IPS-NIHi7 (cell line): ENCODE data around the gene GLIS1.

Experiments
- DNase-seq: peaks from one replicate; pipeline ENCODE4 v3.0.0; 2012; ENCODE audit warnings: mixed read lengths; ENCODE audit errors: extremely low spot score

The GLIS1 gene

DNA sequence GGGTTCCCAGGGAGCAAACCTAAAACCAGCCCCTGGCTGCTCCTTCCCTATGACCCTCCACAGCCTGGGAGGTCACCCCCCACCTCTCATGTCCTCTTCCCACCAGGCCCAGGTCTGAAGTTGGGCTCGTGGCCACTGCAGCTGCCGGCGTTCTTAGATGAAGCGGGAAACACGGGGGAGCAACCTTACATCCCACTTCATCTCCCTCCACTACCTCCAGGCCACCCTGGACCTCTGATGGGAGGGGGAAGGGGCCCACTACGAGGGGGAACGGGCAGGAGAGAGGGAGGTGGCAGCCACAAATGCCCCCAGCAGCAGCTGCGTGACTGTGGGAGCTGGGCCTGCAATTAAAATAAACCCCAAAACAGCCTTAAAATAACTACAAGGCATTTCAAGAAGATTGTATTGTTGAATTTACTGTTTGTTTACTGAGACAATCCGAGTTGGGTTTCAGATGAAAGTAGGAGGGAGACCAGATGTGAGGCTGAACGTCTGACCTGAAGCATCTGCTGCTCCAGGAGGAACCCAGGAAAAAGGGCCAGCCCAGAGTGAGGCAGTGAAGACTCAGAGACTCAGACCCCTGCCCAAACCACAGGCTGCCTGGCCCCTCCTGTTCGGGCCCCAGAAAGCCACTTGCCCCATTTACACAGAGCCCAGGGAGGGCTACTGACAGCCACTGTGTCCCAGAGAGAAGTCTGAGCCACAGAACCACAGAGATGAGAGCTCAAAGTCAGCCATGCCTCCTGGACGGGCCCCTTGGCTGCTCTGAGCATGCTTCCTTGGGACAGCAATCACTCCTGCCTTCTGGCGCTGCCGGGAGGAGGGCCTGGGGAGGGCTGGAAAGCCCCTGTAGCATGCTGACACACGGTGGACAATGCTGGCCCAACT is 59.8 kb downstream of the GLIS1 start:
- DNase-seq, result no peak

DNA sequence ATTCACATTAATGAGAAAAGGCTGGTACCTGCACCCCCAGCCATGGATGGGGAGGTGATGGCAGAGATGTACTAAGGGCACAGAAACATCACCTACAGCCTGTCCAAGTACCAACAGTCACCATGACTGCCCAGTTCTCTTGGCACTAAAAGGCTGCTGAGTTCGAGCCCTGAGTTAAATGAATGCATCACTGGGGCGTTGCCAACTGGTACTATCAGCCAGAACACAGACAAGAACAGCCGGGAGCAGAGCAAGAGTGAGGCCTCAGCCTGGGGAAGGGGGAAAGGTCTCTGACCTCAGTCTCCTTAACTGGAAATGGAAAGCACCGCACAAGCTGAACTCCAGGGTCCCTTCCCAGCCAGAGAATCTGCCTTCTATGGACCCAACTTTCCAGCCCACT is 60.5 kb downstream of the GLIS1 start:
- no peak for DNase-seq

DNA sequence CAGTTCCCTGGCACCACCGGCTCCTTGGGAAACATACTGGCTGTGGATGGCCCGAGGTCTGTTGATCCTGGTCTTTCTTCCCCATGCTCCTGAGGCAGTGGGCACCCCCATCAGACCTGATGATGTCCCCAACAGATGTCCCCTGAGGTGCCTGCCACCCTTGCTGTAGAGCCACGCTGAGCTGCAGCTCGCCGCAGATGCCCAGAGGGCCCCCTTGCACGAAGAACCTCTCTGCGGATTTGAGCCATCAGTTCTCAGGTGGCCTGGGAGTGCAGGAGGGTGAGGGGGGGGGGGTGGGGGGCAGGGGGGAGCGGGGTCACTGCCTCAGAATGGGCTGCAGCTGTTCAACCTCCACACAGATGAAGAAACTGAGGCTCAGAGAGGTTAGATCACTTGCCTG is 60.9 kb downstream of the GLIS1 start:
- no peak for DNase-seq

- DNase-seq, result no peak
Measured at GRCh38 chr1:53677486-53677885, 61.5 kb downstream of the GLIS1 start.

DNA sequence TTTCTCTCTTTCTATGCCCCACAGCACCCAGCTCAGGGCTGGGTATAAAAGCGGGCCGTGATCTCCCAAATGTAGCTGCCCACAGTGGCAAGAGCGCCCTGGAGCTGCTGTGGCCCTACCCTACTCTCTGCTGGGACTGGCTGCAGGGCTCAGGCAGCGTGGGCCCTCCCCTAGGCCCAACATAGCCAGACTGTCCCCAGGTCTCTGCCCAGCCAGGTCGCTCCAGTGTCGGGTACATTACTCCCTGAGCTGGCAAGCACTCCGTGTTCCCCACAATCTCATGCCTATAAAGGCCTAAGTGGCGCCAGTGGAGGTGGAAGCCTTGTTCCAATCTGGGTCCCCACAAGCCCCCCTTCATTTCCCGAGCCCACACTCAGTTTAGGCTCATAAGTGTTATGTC is 66.2 kb downstream of the GLIS1 start:
- no peak for DNase-seq

DNA sequence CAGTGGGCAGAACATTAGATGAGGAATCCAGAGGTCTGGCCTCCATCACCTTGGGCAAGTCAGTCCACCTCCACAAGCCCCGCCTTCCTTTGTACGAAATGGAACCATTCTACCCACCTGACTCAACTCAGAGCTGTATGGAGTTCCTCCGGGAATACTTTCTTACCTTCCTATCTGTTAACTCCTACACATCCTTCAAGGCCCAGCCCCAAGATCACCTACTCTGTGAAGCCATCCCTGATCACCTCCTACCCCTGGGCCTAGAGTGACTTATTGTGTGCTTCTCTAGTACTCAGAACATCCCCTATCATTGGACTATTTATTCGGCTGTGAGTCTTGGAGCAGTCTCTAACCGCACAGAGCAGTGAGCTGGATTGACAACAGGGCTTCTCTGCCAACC is 66.7 kb downstream of the GLIS1 start:
- DNase-seq, result no peak

GRCh38 chr1:53669621-53670191 is 69.3 kb downstream of the GLIS1 start:
- DNase-seq, result no peak

DNA sequence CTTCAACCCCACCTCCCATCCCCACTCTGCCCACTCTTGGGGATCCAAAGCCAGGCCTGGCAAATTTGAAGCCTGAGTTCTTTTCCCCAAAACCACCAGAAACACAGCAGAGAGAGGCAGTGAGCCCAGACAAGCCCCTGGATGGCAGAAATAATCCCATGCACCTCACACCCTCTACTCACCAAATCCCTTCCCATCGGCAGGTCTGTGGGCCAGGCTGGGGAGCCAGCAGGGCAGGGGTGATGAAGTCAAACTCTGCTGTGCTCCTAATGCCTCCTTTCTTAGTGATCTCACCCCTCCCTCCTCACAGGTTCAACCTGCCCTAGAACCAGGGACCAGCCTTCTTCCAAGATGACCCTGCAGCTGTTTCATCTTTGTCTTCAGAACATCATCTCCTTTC is 72.4 kb downstream of the GLIS1 start:
- no peak for DNase-seq

DNA sequence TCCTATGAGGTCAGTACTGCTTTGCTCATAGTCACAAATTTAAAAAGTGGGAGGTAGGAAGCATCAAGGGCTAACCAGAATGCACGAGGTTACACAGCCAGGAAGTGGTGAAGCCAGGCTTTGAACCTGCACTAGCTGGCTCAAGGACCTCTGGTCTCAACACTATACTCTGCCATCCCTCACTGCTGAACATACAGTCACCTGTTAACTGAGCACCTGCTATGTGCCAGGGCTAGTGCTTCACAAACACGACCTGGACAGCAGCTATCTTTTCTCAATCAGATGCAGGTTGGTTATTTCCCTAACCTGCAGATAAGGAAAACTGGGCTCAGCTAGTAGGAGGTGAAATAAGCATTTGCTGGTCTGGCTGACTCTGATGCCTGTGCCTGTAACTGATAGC is 73.0 kb downstream of the GLIS1 start:
- no peak for DNase-seq

- DNase-seq, result no peak
Measured at GRCh38 chr1:53663529-53664300, 75.2 kb downstream of the GLIS1 start.

DNA sequence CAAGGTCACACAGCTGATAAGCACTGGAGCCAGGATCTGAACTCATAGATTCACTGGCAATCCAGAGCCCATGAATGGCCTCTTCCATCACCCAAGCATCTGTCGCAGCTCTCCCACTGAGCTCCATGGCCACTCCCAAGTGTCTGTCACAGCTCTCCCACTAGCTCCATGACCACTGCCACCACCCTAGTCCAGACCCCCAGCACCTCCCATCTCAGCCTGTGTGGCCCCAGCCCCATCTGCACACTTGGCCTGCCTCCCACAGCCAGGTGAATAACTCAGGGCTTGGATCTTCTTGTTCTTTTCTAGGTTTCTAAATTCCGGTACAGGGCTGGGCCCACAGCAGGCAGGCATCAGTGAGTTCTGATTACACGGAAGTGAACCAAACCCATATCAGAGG is 76.0 kb downstream of the GLIS1 start:
- no peak for DNase-seq

GRCh38 chr1:53662169-53662568 is 76.8 kb downstream of the GLIS1 start:
- DNase-seq, result no peak

DNA sequence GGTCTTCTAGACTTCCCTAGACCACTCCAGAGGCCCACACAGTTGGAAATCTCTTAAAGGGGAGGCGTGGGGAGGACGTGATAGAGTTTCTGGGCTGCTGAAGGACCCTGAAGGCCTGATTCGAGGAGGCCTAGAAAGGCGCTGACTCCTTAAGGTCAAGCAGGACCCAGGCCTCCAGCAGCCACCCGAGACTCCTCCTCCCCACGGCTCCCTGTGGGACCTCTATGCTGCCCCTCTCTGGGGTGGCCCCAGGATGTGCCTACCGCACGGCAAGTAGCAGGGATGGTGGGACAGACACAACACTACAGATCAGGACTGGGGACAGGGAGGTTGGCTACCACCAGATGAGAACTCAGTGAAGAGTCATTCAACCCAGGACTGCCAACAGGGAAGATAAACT is 77.5 kb downstream of the GLIS1 start:
- DNase-seq, result no peak

GRCh38 chr1:53660666-53661065 is 78.3 kb downstream of the GLIS1 start:
- no peak for DNase-seq

DNA sequence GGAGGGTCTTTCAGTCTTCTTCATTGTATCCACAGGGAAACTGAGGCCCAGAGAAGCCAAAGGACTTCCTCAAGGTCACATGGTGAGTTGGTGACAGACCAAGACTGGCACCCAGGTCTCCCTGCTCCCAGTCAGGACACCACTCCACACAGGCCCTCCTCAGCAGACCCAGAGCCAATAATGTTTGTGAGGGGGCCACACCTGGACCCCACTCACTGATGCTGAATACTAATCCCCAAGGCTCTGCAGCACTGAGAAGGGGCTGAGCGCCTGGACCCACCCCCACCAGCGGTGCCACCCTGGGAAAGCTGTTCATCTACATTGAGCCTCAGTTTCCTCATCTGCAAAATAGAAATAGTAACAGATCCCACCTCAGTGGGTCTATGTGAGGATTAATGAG is 79.5 kb downstream of the GLIS1 start:
- no peak for DNase-seq

DNA sequence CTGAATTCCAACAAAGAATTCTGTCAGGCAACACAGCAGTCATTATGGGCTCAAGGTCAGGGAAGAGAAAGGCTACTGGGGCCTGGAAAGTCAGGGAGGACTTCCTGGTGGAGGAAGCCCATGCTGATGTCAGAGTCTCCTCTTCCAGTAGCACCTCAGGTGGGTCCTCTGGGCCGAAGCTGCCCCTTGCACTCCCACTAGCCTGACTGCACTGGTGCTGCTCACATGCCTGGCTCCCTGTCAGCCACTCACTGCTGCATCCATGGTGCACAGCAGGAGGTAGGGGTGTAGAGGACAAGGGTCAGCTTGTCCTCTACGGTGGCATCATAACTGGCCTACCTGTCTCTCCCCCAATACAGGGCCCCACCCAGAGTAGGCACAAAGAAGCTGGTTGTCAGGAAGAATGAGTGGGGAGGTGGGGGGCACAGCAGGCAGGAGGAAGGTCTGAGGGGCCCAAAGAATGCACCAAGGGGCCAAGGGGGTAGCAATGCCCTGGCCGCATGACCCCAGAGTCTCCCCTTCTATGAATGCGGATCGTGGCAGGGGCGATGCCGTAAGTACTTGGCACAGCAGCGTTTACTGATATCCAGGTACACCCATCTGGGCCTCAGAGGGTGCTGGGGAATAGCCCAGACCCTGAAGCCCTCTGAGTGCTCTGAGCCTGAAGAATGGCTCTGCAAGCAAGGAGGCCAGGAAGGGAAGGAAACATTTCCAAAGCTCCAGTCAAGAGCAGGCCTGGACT is 80.3 kb downstream of the GLIS1 start:
- no peak for DNase-seq

DNA sequence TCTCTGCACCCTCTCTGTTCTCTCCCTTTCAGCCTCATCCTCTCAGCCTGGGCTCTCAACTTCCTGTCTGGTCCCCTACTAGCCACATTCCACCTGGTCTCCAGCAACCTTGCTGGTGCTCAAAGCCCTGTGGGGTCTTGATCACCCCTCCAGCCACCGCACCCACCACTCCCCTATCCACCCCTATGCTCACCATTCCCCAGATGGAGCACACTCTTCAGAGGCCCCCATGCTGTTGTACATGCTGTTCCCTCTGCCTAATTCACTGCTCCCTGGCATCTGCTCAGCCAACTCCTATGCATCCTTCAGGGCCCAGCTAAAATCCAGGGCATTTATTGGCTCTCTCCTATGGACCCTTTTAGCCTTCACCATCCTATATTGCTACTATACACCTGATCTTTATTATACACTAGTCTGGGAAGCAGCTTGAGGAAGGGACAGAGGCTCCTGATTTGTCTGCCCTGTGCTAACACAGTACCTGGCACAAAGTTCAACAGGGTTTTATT is 81.0 kb downstream of the GLIS1 start:
- DNase-seq, result no peak

DNA sequence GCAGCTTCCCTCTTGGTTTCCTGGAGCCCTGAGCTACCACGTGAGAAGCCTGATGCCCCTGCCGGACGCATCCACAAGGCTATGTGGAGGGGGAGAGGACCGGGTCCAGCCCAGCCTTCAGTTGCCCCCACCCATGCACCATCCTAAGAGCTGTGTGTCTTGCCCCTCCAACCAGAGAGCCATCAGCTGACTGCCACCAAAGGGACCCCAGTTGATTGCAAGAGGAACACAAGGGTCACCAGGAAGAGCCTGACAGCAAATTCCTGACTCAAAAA is 81.5 kb downstream of the GLIS1 start:
- no peak for DNase-seq

DNA sequence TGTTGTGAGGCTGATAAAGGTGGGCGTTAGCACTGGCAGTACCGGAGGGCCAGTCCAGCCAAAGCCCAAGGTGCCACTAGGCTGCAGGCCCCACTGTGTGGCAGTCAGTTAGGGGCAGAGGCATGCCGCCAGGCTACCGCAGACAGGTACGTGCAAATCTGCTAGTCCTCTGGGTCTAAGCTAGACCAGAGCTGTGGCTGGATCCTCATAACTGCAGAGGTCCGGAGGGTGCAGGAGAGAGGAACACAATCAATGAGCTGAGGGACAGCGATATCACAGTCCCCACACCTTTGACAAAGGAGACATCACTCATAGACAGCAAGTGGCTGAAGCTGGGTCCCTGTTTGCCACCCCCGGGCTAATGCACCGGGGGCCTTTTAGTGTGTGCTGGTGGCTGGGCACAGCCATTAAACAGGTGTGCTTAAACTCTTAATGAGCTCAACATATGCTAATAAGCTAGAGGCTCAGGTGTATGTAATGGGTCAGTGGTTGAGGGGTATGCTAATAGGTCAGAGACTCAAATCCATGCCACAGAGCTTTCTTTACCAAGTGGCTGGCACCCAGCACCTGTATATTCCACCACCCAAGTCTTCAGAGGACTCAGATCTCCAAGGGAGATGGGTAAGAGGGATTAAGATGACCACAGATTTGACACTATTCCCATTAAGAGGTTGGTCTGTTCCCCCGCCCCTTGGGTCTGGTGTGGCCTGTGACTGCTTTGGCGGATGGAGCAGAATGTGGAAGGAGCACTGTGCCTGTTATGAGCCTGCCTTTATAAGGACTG is 82.0 kb downstream of the GLIS1 start:
- no peak for DNase-seq

DNA sequence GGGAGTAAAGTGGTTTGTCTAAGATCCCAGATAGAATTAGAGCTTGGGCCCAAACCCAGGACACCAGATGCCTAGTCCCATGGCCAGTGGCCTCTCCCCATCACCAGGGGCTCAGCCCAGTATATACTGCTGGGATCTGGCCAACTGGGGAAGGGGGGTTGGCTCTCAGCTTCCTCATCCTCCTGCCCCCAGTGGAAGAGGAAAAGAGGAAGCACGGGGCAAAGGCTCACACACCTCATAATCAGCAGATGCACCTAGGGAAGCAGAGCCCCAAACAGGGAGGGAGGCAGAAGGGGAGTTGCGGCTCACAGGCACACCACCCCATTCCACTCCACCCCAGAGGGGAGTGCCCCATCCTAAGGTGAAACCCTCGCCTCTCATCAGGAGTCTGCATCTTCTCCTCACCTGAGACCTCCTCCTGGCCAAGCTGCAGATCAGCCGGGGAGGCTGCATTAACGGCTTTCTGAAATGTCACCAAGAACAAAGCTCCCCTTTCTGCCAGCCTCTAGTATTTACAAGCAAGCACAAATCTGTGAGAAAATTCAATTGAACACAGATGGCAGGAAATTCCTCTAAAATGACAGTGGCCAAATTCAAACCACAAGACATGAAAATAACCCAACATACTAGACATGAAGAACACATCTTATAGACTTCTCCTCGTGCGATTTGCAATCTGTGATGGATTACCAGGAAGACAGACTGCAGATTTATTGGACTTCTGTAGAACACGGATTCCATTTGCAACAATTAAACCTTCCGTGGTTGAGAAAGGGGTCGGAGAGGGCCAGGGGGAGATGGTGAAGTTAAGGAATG is 82.8 kb downstream of the GLIS1 start:
- DNase-seq, result no peak
